ENCODE results near the gene MUC20. TPM values are rescaled to one million over a fixed set of nuclear protein-coding genes. Genes with fewer than 3 reads are reported as not detected.
"Not testable (repeated sequence)": the region's sequence is repeated elsewhere in the genome, so short reads cannot be mapped to it uniquely, and the experiment has no call there.

The MUC20 gene
- total and polyA plus RNA-seq, 4 donors: 2.6 to 28.3 (median 7.9) TPM

DNA sequence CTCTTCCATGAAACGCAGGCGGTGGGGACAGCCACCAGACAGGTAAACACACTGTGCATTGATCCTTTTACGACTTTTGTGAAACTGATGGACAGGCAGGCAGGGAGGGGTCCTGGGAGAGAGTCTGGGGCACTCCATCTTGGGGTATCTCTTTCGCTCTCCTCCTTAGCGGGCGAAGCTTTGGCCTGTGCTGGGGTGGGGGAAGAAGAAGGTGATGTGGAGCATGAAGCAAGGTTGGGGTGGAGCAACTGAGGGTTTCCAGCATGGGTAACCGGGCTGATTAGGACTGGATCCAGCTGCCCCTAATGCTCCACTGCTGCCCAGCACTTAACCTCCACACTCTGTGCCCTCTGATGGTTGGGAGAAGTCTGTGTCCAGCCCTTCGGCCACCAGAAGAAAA lies 25.6 kb downstream of the MUC20 start:
- peaks cover 3% of the 10 kb centered on the region for H3K4me1 ChIP-seq (ENCODE audit: control insufficient read depth, insufficient read depth, low read length)
- no peak overlapping the region for H3K27ac ChIP-seq (ENCODE audit: low read depth, low read length)
- H3K36me3 ChIP-seq (ENCODE audit: control insufficient read depth, insufficient read depth, low read length): peaks cover 9% of the 10 kb centered on the region
- no peak for DNase-seq (ENCODE audit: low read depth in 4 of 6, low spot score in 6 of 6)
- no peaks in the 10 kb centered on the region for H3K9me3 ChIP-seq (ENCODE audit: control insufficient read depth, insufficient read depth, low read length)
- no peak overlapping the region for H3K4me3 ChIP-seq (ENCODE audit: low read depth, low read length)
- peaks cover 5% of the 10 kb centered on the region for H3K27me3 ChIP-seq (ENCODE audit: control insufficient read depth, insufficient read depth, low read length)
- WGBS (ENCODE audit: insufficient coverage): 79% methylated on average over 6 of the region's 8 CpGs

DNA sequence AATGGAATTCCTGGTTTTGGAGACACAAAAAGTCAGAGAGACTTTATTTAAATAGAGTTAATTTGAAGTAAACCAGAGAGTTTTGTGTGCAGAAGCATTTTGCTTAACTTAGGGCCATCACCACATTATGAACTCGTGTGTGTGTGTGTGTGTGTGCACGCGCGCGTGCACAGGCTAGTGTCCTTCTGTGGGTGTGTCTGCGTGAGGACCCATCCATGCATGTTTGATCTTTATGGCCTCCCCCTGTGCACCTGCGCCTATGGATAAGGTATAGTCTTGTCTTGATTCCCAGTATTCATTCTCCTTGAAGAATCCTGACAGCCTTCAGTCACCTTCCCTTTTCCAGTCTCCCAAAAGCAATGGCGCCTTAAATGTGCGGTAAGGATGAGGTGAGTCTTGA lies 26.0 kb downstream of the MUC20 start:
- Histone ChIP-seq H3K27me3 (ENCODE audit: control insufficient read depth, insufficient read depth, low read length) (peaks cover 5% of the 10 kb centered on the region), H3K4me3 (ENCODE audit: low read depth, low read length) (no peak overlapping the region), H3K27ac (ENCODE audit: low read depth, low read length) (no peak overlapping the region), H3K9me3 (ENCODE audit: control insufficient read depth, insufficient read depth, low read length) (no peaks in the 10 kb centered on the region), H3K4me1 (ENCODE audit: control insufficient read depth, insufficient read depth, low read length) (peaks cover 3% of the 10 kb centered on the region), H3K36me3 (ENCODE audit: control insufficient read depth, insufficient read depth, low read length) (peaks cover 9% of the 10 kb centered on the region)
- no peak for DNase-seq (ENCODE audit: low read depth in 4 of 6, low spot score in 6 of 6)
- 91% methylated on average over 7 of the region's 9 CpGs for WGBS (ENCODE audit: insufficient coverage)

DNA sequence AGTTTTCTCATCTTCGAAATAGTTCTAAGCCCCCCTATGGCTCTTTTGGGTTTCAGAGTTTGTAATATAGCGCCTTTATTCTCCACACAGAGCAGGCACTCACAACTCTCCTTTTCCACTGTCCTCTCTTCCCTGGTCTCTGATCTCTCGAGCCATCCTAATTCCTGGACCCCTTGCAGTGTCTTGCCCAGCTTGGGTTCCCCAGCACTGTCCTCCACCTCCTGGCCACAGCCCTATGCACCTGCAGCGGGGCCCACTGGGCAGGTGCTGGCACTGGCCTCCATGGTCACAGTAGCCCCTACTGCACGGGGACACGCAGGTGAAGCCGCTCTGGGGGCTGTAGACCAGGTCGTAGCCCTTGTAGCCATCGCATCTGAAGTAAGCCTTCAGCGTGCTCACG lies 27.9 kb downstream of the MUC20 start:
- Histone ChIP-seq H3K27ac (ENCODE audit: low read depth, low read length) (no peak overlapping the region), H3K9me3 (ENCODE audit: control insufficient read depth, insufficient read depth, low read length) (no peaks in the 10 kb centered on the region), H3K36me3 (ENCODE audit: control insufficient read depth, insufficient read depth, low read length) (peaks cover 9% of the 10 kb centered on the region), H3K4me1 (ENCODE audit: control insufficient read depth, insufficient read depth, low read length) (peaks cover 9% of the 10 kb centered on the region), H3K4me3 (ENCODE audit: low read depth, low read length) (no peak overlapping the region), H3K27me3 (ENCODE audit: control insufficient read depth, insufficient read depth, low read length) (peaks cover 5% of the 10 kb centered on the region)
- DNase-seq (ENCODE audit: low read depth in 4 of 6, low spot score in 6 of 6): no peak
- 96% methylated on average over 11 of the region's 11 CpGs for WGBS (ENCODE audit: insufficient coverage)

DNA sequence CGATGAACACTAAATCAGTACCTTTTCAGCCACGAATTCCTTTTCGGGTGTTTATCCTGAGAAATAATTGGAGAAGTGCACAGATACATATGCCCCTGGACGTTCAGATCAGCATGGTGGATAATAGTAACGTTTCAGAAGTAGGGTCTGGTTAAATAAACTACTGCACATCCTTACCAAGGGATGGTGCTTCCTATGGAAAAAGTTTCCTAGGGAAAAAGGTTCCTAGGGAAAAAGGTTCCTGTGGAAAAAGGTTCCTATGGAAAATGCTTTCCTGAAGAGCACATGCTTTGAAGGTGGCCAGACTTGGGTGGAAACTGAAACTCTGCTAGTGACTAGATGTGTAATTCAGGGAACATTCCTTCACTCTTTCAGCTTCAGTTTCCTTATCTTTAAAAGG lies 28.3 kb downstream of the MUC20 start:
- not testable (repeated sequence) for H3K4me1 ChIP-seq (ENCODE audit: control insufficient read depth, insufficient read depth, low read length); H3K36me3 ChIP-seq (ENCODE audit: control insufficient read depth, insufficient read depth, low read length); H3K27me3 ChIP-seq (ENCODE audit: control insufficient read depth, insufficient read depth, low read length); DNase-seq (ENCODE audit: low read depth in 4 of 6, low spot score in 6 of 6); H3K4me3 ChIP-seq (ENCODE audit: low read depth, low read length); H3K9me3 ChIP-seq (ENCODE audit: control insufficient read depth, insufficient read depth, low read length); H3K27ac ChIP-seq (ENCODE audit: low read depth, low read length)
- WGBS (ENCODE audit: insufficient coverage): 94% methylated on average over 3 of the region's 5 CpGs

DNA sequence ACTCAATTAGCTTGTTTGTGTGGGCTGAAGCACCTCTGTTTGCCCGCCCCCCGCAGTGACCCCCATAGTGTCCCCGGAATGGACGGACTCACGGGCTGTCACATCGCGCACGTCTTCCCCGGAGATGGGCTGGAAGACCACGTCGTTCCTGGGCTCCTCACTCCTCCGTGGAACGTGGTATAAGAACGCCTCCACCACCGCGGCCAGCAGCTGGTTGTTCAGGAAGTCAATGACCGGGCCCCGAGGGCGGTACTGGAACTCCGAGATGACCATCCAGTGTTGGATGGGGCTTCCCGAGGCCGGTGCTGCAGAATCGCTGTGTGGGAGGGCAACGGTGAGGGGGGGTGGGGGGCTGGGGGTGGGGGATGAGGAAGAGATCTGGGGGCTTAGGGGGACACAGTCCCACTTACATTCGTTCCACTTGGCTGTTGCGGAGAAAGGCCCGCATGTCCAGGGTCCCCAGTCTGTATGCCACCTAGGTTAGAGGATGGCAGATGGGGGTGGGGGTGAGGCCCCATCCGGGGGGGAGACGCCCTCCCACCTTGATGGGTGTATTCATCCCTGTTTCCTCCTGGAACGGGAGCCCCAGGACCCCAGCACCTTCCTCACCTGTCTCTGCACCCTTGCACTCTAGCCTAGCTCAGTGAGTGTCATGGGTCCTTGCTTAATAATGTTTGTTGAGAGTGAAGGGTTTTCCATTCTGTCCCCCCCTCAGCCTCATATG lies 30.2 kb downstream of the MUC20 start:
- Histone ChIP-seq H3K9me3 (ENCODE audit: control insufficient read depth, insufficient read depth, low read length) (no peaks in the 10 kb centered on the region), H3K4me3 (ENCODE audit: low read depth, low read length) (no peak overlapping the region), H3K27ac (ENCODE audit: low read depth, low read length) (no peak overlapping the region), H3K27me3 (ENCODE audit: control insufficient read depth, insufficient read depth, low read length) (peaks cover 5% of the 10 kb centered on the region), H3K4me1 (ENCODE audit: control insufficient read depth, insufficient read depth, low read length) (peaks cover 9% of the 10 kb centered on the region), H3K36me3 (ENCODE audit: control insufficient read depth, insufficient read depth, low read length) (peaks cover 9% of the 10 kb centered on the region)
- 90% methylated on average over 14 of the region's 30 CpGs for WGBS (ENCODE audit: insufficient coverage)
- DNase-seq (ENCODE audit: low read depth in 4 of 6, low spot score in 6 of 6): no peak

DNA sequence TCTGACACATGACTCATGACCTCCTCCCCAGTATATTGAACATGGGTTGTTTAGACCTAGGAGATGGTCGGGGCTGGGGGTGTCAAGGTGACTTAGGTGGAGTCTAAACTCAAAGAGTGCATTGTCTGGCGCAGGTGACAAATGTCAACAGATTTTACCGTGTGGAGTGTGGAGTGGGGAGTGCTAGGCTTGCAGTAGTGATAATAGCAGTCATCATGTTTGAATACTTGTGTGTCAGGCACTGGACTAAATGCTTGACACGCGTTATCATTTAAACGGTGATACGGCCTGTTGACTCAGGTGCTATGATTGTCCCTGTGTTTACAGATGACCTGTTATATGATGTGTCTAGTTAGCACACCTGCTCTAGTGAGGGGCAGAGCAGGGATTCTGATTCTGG lies 30.8 kb downstream of the MUC20 start:
- H3K27ac ChIP-seq (ENCODE audit: low read depth, low read length): no peak overlapping the region
- H3K36me3 ChIP-seq (ENCODE audit: control insufficient read depth, insufficient read depth, low read length): peaks cover 9% of the 10 kb centered on the region
- H3K4me3 ChIP-seq (ENCODE audit: low read depth, low read length): no peak overlapping the region
- DNase-seq (ENCODE audit: low read depth in 4 of 6, low spot score in 6 of 6): no peak
- no peaks in the 10 kb centered on the region for H3K9me3 ChIP-seq (ENCODE audit: control insufficient read depth, insufficient read depth, low read length)
- H3K27me3 ChIP-seq (ENCODE audit: control insufficient read depth, insufficient read depth, low read length): peaks cover 5% of the 10 kb centered on the region
- 69% methylated on average over 7 of the region's 7 CpGs for WGBS (ENCODE audit: insufficient coverage)
- H3K4me1 ChIP-seq (ENCODE audit: control insufficient read depth, insufficient read depth, low read length): peaks cover 13% of the 10 kb centered on the region

DNA sequence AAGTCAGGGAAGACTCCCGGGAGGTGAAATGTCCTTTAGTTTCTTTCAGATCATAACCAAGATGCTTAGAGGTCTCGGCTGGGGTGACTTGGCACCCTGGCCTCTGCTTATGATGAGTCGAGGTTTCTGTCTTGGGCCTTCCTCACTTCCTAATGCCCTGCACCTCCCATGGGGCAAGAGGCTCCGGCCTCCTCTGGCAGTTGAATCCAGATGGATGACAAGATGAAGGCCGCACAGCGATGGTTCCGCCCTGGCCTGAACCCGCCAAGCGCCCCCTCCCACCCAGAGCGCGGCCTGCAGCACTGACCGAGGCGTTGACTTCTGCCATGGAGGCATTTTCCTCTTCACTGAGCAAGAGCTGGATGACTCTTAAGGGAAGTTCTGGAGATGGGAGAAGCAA lies 31.3 kb downstream of the MUC20 start:
- peaks cover 5% of the 10 kb centered on the region for H3K27me3 ChIP-seq (ENCODE audit: control insufficient read depth, insufficient read depth, low read length)
- no peak overlapping the region for H3K4me3 ChIP-seq (ENCODE audit: low read depth, low read length)
- H3K4me1 ChIP-seq (ENCODE audit: control insufficient read depth, insufficient read depth, low read length): peaks cover 18% of the 10 kb centered on the region
- peaks cover 8% of the 10 kb centered on the region for H3K36me3 ChIP-seq (ENCODE audit: control insufficient read depth, insufficient read depth, low read length)
- no peak overlapping the region for H3K27ac ChIP-seq (ENCODE audit: low read depth, low read length)
- 94% methylated on average over 6 of the region's 13 CpGs for WGBS (ENCODE audit: insufficient coverage)
- no peak for DNase-seq (ENCODE audit: low read depth in 4 of 6, low spot score in 6 of 6)
- no peaks in the 10 kb centered on the region for H3K9me3 ChIP-seq (ENCODE audit: control insufficient read depth, insufficient read depth, low read length)

DNA sequence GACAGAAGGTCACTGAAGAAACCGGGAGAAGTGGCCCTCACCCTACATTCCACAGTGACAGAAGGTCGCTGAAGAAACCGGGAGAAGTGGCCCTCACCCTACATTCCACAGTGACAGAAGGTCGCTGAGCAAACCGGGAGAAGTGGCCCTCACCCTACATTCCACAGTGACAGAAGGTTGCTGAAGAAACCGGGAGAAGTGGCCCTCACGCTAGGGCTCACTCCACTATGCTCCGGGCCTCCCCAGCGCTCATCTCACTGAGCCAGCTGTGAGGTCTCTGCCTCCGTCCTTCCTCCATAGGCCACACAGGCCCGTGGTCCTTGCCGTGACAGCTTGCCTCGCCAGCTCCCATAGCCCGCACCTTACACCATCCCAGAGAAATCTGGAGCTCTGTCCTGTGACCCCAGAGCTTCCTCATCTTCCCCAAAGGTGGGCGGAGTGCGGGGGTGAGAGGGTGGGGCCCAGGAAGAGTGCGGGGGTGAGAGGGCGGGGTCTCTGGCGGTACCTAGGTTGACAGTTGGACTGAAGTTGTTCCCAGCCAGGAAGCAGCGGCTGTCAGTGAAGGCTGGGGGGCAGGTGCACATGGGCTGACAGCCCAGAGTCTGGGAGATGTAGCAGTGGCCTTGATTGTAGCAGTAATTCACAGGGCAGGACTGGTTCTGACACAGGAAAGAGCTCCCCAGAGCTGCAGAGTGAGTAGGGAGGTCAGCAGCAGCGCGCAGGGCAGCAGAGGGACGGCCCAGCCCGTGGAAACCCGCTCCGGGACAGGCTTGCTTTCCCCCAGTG lies 32.0 kb downstream of the MUC20 start:
- 82% methylated on average over 19 of the region's 26 CpGs for WGBS (ENCODE audit: insufficient coverage)
- peak in 1 of 6 donors; percentile 61 for DNase-seq (ENCODE audit: low read depth in 4 of 6, low spot score in 6 of 6)
- H3K4me3 ChIP-seq (ENCODE audit: low read depth, low read length): no peak overlapping the region
- H3K9me3 ChIP-seq (ENCODE audit: control insufficient read depth, insufficient read depth, low read length): no peaks in the 10 kb centered on the region
- H3K36me3 ChIP-seq (ENCODE audit: control insufficient read depth, insufficient read depth, low read length): peaks cover 2% of the 10 kb centered on the region
- H3K27me3 ChIP-seq (ENCODE audit: control insufficient read depth, insufficient read depth, low read length): peaks cover 5% of the 10 kb centered on the region
- H3K27ac ChIP-seq (ENCODE audit: low read depth, low read length): no peak overlapping the region
- peaks cover 25% of the 10 kb centered on the region for H3K4me1 ChIP-seq (ENCODE audit: control insufficient read depth, insufficient read depth, low read length)

DNA sequence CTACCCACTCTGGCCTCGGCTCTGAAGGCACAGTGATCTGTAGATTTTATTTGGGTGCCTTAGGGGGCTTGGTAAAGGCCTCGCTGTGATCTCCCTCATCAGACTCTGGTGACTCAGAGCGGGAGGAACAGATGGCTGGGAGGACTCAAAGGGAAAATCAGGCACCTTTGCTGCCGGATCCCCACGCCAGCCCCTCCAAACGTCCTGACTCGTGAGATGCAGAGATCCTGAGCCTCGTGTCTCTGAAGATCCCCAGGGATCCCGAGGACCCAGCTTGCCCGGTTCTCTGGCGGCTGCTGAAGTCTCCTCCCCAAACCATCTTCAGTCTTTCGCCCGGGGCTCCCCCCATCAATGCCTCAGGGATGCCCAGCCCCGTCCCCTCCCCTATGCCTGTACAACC lies 32.8 kb downstream of the MUC20 start:
- no peak for DNase-seq (ENCODE audit: low read depth in 4 of 6, low spot score in 6 of 6)
- 64% methylated on average over 14 of the region's 14 CpGs for WGBS (ENCODE audit: insufficient coverage)
- Histone ChIP-seq H3K36me3 (ENCODE audit: control insufficient read depth, insufficient read depth, low read length) (peaks cover 2% of the 10 kb centered on the region), H3K27ac (ENCODE audit: low read depth, low read length) (no peak overlapping the region), H3K27me3 (ENCODE audit: control insufficient read depth, insufficient read depth, low read length) (peaks cover 5% of the 10 kb centered on the region), H3K4me3 (ENCODE audit: low read depth, low read length) (no peak overlapping the region), H3K4me1 (ENCODE audit: control insufficient read depth, insufficient read depth, low read length) (peaks cover 26% of the 10 kb centered on the region), H3K9me3 (ENCODE audit: control insufficient read depth, insufficient read depth, low read length) (no peaks in the 10 kb centered on the region)

DNA sequence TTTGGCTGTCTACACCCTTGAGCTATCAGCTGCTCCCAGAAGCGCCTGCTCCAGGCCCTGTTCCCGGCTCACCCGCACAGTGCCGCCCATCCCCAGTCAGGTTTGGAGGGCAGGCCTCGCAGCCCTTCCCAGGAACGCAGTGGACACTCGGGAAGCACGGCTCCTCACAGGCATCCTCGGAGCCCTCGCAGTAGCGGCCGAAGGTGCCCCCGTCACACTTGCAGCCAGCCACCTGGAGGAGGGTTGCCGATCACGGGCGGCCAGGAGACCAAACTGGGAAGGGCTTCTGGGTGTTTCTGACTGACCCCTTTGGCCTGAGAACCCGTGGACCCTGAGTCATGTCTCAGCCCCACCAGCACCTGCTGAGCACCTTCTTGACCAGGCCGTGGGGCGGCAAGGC lies 33.4 kb downstream of the MUC20 start:
- Histone ChIP-seq H3K27ac (ENCODE audit: low read depth, low read length) (no peak overlapping the region), H3K4me1 (ENCODE audit: control insufficient read depth, insufficient read depth, low read length) (peaks cover 26% of the 10 kb centered on the region), H3K27me3 (ENCODE audit: control insufficient read depth, insufficient read depth, low read length) (peaks cover 3% of the 10 kb centered on the region), H3K9me3 (ENCODE audit: control insufficient read depth, insufficient read depth, low read length) (no peaks in the 10 kb centered on the region), H3K4me3 (ENCODE audit: low read depth, low read length) (no peak overlapping the region), H3K36me3 (ENCODE audit: control insufficient read depth, insufficient read depth, low read length) (no peaks in the 10 kb centered on the region)
- DNase-seq (ENCODE audit: low read depth in 4 of 6, low spot score in 6 of 6): no peak
- 90% methylated on average over 17 of the region's 19 CpGs for WGBS (ENCODE audit: insufficient coverage)

All from spinal cord (tissue), 10 donors.